HepG2 (cell line): ENCODE measurements around the gene RASSF9. TPM values are rescaled to one million over a fixed set of nuclear protein-coding genes. Genes with fewer than 3 reads are reported as not detected.

Experiments
- ATAC-seq: fragments of 200-7000 bp; cut with Tn5 transposase; 3 replicates; pipeline ENCODE4 v1.9.1; 2020; ENCODE audit warnings: mild to moderate bottlenecking, moderate library complexity
- BruUV-seq: library from RNA; stranded (reverse); fragments of 400-500 nt; replicated peaks from 2 replicates; lab custom pipeline; 2021; lab: Mats Ljungman, UMichigan
- CTCF ChIA-PET: fragments of 300-600 bp; formaldehyde crosslinking; extraction: SDS; loops from one replicate; lab custom pipeline; 2021; ENCODE audit warnings: low total read pairs, inconsistent platforms, low intra/inter-chr PET ratio; lab: Yijun Ruan, JAX
- POLR2A ChIA-PET: fragments of 350-600 bp; sonication (Branson Sonifier 250); formaldehyde crosslinking; loops from one replicate; lab custom pipeline; 2020; ENCODE audit warnings: antibody characterized with exemption, inconsistent platforms; lab: Yijun Ruan, JAX
- DNase-seq: peaks from one replicate; pipeline ENCODE4 v3.0.0-alpha.2; 2015; ENCODE audit warnings: low spot score
- FAIRE-seq: peaks from 3 replicates; lab custom pipeline; 2011; peaks lifted over from hg19 to GRCh38; lab: Jason Lieb, UNC
- H2AFZ ChIP-seq: one replicate; pipeline ENCODE4 v1.6.1; 2011; ENCODE audit warnings: low read length, inconsistent platforms
- H3K27ac ChIP-seq: fragments of 300-600 bp; 3 replicates; pipeline ENCODE4 v1.8.0; 2011; ENCODE audit warnings: mixed run types, mild to moderate bottlenecking, mixed read lengths, low read length, inconsistent platforms; ENCODE audit not compliant: insufficient read depth; ENCODE audit errors: extremely low read length
- H3K27me3 ChIP-seq, 2 experiments: fragments of 200-600 bp in 1 of 2; 2 replicates in 1 of 2; 3 replicates in 1 of 2; pipeline versions ENCODE4 v1.6.0 to v1.8.0; 2011; ENCODE audit warnings: low read length in 2 of 2, mild to moderate bottlenecking in 2 of 2, moderate library complexity in 2 of 2, inconsistent platforms in 1 of 2; ENCODE audit not compliant: insufficient read depth in 2 of 2, control insufficient read depth in 1 of 2
- H3K36me3 ChIP-seq, 2 experiments: fragments of 200-600 bp in 1 of 2; replicated peaks in 1 of 2; 2 replicates in 1 of 2; 3 replicates in 1 of 2; pipeline versions ENCODE4 v1.5.1 to v1.8.0; 2011; ENCODE audit warnings: low read length in 2 of 2, inconsistent platforms in 1 of 2; ENCODE audit not compliant: insufficient read depth in 2 of 2, control insufficient read depth in 1 of 2
- H3K4me1 ChIP-seq: 2 replicates; pipeline ENCODE4 v1.5.1; 2012; ENCODE audit warnings: low read length, inconsistent platforms; ENCODE audit not compliant: insufficient read depth
- H3K4me2 ChIP-seq: 2 replicates; pipeline ENCODE4 v1.6.0; 2011; ENCODE audit warnings: low read depth, low read length, inconsistent platforms
- H3K4me3 ChIP-seq, 3 experiments: fragments of 200-600 bp in 1 of 3; sonication (generic), shearing (Covaris generic) in 1 of 3; replicated peaks in 1 of 3; 2 replicates each; pipeline ENCODE4 v1.5.1; 2011 to 2016; ENCODE audit warnings: low read length in 3 of 3, inconsistent platforms in 2 of 3, low read depth in 2 of 3, mild to moderate bottlenecking in 2 of 3, control low read depth in 1 of 3, mixed read lengths in 1 of 3; ENCODE audit not compliant: insufficient read depth in 1 of 3
- H3K79me2 ChIP-seq: one replicate; pipeline ENCODE4 v1.6.1; 2011; ENCODE audit warnings: low read length, inconsistent platforms; ENCODE audit not compliant: insufficient read depth
- H3K9ac ChIP-seq: 2 replicates; pipeline ENCODE4 v1.6.0; 2011; ENCODE audit warnings: mild to moderate bottlenecking, low read depth, low read length, inconsistent platforms; ENCODE audit not compliant: insufficient read depth
- H3K9me3 ChIP-seq: 2 replicates; pipeline ENCODE4 v1.5.1; 2012; ENCODE audit warnings: mild to moderate bottlenecking, low read length
- H4K20me1 ChIP-seq: 2 replicates; pipeline ENCODE4 v1.6.0; 2011; ENCODE audit warnings: inconsistent platforms, mild to moderate bottlenecking, low read length, moderate library complexity; ENCODE audit not compliant: insufficient read depth
- BCLAF1 ChIP-seq: fragments of 450-650 bp; IDR thresholded peaks from 2 replicates; pipeline ENCODE4 v1.6.1; 2017; ENCODE audit warnings: mild to moderate bottlenecking
- EEA1 ChIP-seq: sonication (generic); formaldehyde crosslinking; IDR thresholded peaks from 2 replicates; pipeline ENCODE4 v1.5.1; 2020; ENCODE audit warnings: mild to moderate bottlenecking, missing genetic modification reagents, borderline replicate concordance
- MNT ChIP-seq: fragments of 450-650 bp; IDR thresholded peaks from 2 replicates; pipeline ENCODE4 v1.6.1; 2016
- NCOA5 ChIP-seq: sonication (generic); formaldehyde crosslinking; IDR thresholded peaks from 2 replicates; pipeline ENCODE4 v1.4.0; 2020; ENCODE audit warnings: missing genetic modification reagents
- ZKSCAN1 ChIP-seq: fragments of 150-350 bp; IDR thresholded peaks from 2 replicates; pipeline ENCODE4 v1.6.1; 2014; ENCODE audit warnings: low read length
- ZNF383 ChIP-seq: sonication (generic); formaldehyde crosslinking; IDR thresholded peaks from 2 replicates; pipeline ENCODE4 v1.4.0; 2020; ENCODE audit warnings: missing genetic modification reagents, mild to moderate bottlenecking, borderline replicate concordance
- ZNF563 ChIP-seq: sonication (generic); formaldehyde crosslinking; IDR thresholded peaks from 2 replicates; pipeline ENCODE4 v1.8.0; 2022; ENCODE audit warnings: mild to moderate bottlenecking, moderate library complexity, missing genetic modification reagents
- ZNF564 ChIP-seq: sonication (generic); formaldehyde crosslinking; IDR thresholded peaks from 2 replicates; pipeline ENCODE4 v1.8.1; 2023; ENCODE audit warnings: mild to moderate bottlenecking, missing genetic modification reagents
- ZNF775 ChIP-seq: sonication (generic); formaldehyde crosslinking; IDR thresholded peaks from 2 replicates; pipeline ENCODE4 v1.4.0; 2020; ENCODE audit warnings: missing genetic modification reagents, mild to moderate bottlenecking, moderate library complexity, borderline replicate concordance
- WGBS: methylation state at CpG from one replicate; pipeline ENCODE4 v1.1.6; 2017; ENCODE audit warnings: low lambda C conversion rate; 5-methylcytosine and 5-hydroxymethylcytosine counted together
- in situ Hi-C: cut with HindIII; loops from 2 replicates; pipeline ENCODE4 v1.10.0; 2017; ENCODE audit warnings: low pct_unique_long_range_greater_than_20kb; ENCODE audit not compliant: extremely low pct_ligation_motif_present
- intact Hi-C: fragments of 100-400 bp; cut with micrococcal nuclease; formaldehyde crosslinking; loops from one replicate; pipeline ENCODE4 v1.10.0; 2022; ENCODE audit not compliant: unreplicated experiment
- polyA plus RNA-seq, 8 experiments: library from polyadenylated mRNA; depleted of rRNA in 3 of 8; stranded (reverse) in 7 of 8; unstranded in 1 of 8; fragments of >200 nt; fragmentation: Illumina TruSeq in 4 of 8; extraction: Trizol in 4 of 8; gene quantifications; 2 replicates each; pipeline versions ENCODE4 v1.2.1 to v1.2.3, GENCODE V29; 2011 to 2016; ENCODE audit warnings: low read depth in 4 of 8, missing spikeins in 1 of 8, mixed read lengths in 1 of 8; ENCODE audit not compliant: insufficient read depth in 1 of 8
- total RNA-seq, 5 experiments: library from RNA; depleted of rRNA; stranded (reverse); fragments of >200 nt; fragmentation: Illumina TruSeq; extraction: Trizol; gene quantifications; 2 replicates each; pipeline ENCODE4 v1.2.3, GENCODE V29; 2016; ENCODE audit warnings: low read depth in 1 of 5
- TF ChIP-seq, protein P1 (sequence below): sonication (generic); formaldehyde crosslinking; IDR thresholded peaks from 2 replicates; pipeline ENCODE4 v1.4.0; 2020; ENCODE audit warnings: missing genetic modification reagents

The RASSF9 gene
- total and polyA plus RNA-seq, 2 of the 13 experiments (the other 11 are each of a cell fraction or from before 2014, with no cell fraction given) = not detected

DNA sequence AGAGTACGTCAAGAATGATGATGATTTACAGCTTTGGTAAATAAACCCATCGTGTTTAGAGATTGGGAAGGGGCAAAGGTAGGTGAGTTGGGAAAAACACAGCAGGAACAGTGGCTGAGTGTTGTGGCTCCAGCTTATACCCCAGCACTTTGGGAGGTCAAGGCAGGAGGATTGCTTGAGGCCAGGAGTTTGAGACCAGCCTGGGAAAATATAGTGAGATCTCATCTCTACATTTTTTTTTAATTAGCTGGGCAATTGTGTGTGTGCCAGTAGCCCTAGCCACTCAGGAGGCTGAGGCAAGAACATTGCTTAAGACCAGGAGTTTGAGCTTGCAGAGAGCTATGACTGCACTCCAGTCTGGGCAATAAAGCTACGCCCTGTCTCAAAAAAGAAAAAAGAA lies 77.1 kb downstream of the RASSF9 start:
- in situ Hi-C loops = no loop called here
- no peaks in the 10 kb centered on the region; a peak in 1 of 5 replicates for H3K27me3 ChIP-seq
- H3K4me1 ChIP-seq = no peaks in the 10 kb centered on the region
- no peak overlapping the region for H3K4me2 ChIP-seq
- ChIA-PET CTCF (no interaction called here), POLR2A (no interaction called here)
- no peaks in the 10 kb centered on the region for H3K36me3 ChIP-seq
- no peak for TF ChIP-seq ZNF564 (CRISPR knock-in tag)
- WGBS = 15% methylated on average over 3 of the region's 3 CpGs
- no TSS peak for BruUV-seq
- H3K9me3 ChIP-seq = peaks cover 13% of the 10 kb centered on the region
- ATAC-seq (no peak), DNase-seq (no peak), FAIRE-seq (no peak)
- H4K20me1 ChIP-seq = no peaks in the 10 kb centered on the region
- no peak overlapping the region for H3K9ac ChIP-seq
- no peak overlapping the region for H3K4me3 ChIP-seq
- intact Hi-C loops = no loop called here
- no peak overlapping the region for H3K27ac ChIP-seq
- H3K79me2 ChIP-seq = no peaks in the 10 kb centered on the region
- no peak overlapping the region for H2AFZ ChIP-seq

GRCh38 chr12:85755760-85756159 lies 80.4 kb downstream of the RASSF9 start:
- intact Hi-C loops (no loop called here), in situ Hi-C loops (no loop called here)
- Histone ChIP-seq H4K20me1 (no peaks in the 10 kb centered on the region), H3K9me3 (peaks cover 13% of the 10 kb centered on the region), H3K79me2 (no peaks in the 10 kb centered on the region), H3K4me1 (no peaks in the 10 kb centered on the region), H3K4me3 (no peak overlapping the region), H2AFZ (no peak overlapping the region), H3K4me2 (no peak overlapping the region), H3K9ac (no peak overlapping the region), H3K27me3 (no peaks in the 10 kb centered on the region; a peak in 1 of 5 replicates), H3K36me3 (no peaks in the 10 kb centered on the region), H3K27ac (no peak overlapping the region)
- ATAC-seq (no peak), DNase-seq (no peak), FAIRE-seq (no peak)
- CTCF ChIA-PET = no interaction called here
- BruUV-seq = no TSS peak
- POLR2A ChIA-PET = no interaction called here
- TF ChIP-seq ZNF563 (CRISPR knock-in tag) = no peak
- TF ChIP-seq ZKSCAN1 = no peak
- TF ChIP-seq ZNF383 = no peak
- no peak for TF ChIP-seq ZNF775
- TF ChIP-seq MNT = no peak
- TF ChIP-seq EEA1 (CRISPR knock-in tag) = no peak
- no peak for TF ChIP-seq BCLAF1
- TF ChIP-seq, protein P1, sequence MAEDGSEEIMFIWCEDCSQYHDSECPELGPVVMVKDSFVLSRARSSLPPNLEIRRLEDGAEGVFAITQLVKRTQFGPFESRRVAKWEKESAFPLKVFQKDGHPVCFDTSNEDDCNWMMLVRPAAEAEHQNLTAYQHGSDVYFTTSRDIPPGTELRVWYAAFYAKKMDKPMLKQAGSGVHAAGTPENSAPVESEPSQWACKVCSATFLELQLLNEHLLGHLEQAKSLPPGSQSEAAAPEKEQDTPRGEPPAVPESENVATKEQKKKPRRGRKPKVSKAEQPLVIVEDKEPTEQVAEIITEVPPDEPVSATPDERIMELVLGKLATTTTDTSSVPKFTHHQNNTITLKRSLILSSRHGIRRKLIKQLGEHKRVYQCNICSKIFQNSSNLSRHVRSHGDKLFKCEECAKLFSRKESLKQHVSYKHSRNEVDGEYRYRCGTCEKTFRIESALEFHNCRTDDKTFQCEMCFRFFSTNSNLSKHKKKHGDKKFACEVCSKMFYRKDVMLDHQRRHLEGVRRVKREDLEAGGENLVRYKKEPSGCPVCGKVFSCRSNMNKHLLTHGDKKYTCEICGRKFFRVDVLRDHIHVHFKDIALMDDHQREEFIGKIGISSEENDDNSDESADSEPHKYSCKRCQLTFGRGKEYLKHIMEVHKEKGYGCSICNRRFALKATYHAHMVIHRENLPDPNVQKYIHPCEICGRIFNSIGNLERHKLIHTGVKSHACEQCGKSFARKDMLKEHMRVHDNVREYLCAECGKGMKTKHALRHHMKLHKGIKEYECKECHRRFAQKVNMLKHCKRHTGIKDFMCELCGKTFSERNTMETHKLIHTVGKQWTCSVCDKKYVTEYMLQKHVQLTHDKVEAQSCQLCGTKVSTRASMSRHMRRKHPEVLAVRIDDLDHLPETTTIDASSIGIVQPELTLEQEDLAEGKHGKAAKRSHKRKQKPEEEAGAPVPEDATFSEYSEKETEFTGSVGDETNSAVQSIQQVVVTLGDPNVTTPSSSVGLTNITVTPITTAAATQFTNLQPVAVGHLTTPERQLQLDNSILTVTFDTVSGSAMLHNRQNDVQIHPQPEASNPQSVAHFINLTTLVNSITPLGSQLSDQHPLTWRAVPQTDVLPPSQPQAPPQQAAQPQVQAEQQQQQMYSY (CRISPR knock-in tag) = no peak
- TF ChIP-seq NCOA5 (CRISPR knock-in tag) = no peak
